ENCODE measurements around the gene NPR2.

NPR2 gene

GRCh38 chr9:35840881-35841644, 49.7 kb downstream of the NPR2 start:
- TF ChIP-seq LEF1 (IDR thresholded peaks at IDR 0.05; ENCODE audit: borderline replicate concordance) (no peak), HDGF (IDR thresholded peaks at IDR 0.05; ENCODE audit: borderline replicate concordance) (no peak), FOXA1 (IDR thresholded peaks at IDR 0.05) (no peak), BHLHE40 (IDR thresholded peaks at IDR 0.05; ENCODE audit: borderline replicate concordance) (no peak), PKNOX1 (IDR thresholded peaks at IDR 0.05) (no peak), NFRKB (IDR thresholded peaks at IDR 0.05) (no peak), ZNF384 (IDR thresholded peaks at IDR 0.05) (no peak), L3MBTL2 (conservative IDR thresholded peaks at IDR 0.05) (no peak), TARDBP (IDR thresholded peaks at IDR 0.05) (no peak), ELF4 (IDR thresholded peaks at IDR 0.05) (no peak)
- POLR2A ChIA-PET: no interaction called here
- CTCF ChIA-PET: interaction anchor here (0.6 to 1.2 kb wide), 2 partner anchors 50 to 373 kb away, joined by 3 read pairs; no protein-coding TSS in a partner anchor
- DNase-seq (ENCODE audit: extremely low spot score): no peak

GRCh38 chr9:35841645-35841900, 50.2 kb downstream of the NPR2 start:
- DNase-seq (ENCODE audit: extremely low spot score): no peak
- ChIA-PET CTCF (no interaction called here), POLR2A (no interaction called here)
- no peak for TF ChIP-seq NFRKB (IDR thresholded peaks at IDR 0.05)
- TF ChIP-seq BHLHE40 (IDR thresholded peaks at IDR 0.05; ENCODE audit: borderline replicate concordance): no peak
- TF ChIP-seq ZNF384 (IDR thresholded peaks at IDR 0.05): no peak
- no peak for TF ChIP-seq FOXA1 (IDR thresholded peaks at IDR 0.05)
- TF ChIP-seq L3MBTL2 (conservative IDR thresholded peaks at IDR 0.05): no peak
- TF ChIP-seq TARDBP (IDR thresholded peaks at IDR 0.05): no peak
- no peak for TF ChIP-seq CTBP1 (IDR thresholded peaks at IDR 0.05; ENCODE audit: borderline replicate concordance)
- TF ChIP-seq SUZ12 (IDR thresholded peaks at IDR 0.05): no peak
- TF ChIP-seq ARNT (IDR thresholded peaks at IDR 0.05): no peak
- TF ChIP-seq FOXK2 (IDR thresholded peaks at IDR 0.05): no peak
- TF ChIP-seq SP1 (IDR thresholded peaks at IDR 0.05): no peak
- no peak for TF ChIP-seq ELF4 (IDR thresholded peaks at IDR 0.05)
- no peak for TF ChIP-seq FOXM1 (IDR thresholded peaks at IDR 0.05; ENCODE audit: borderline replicate concordance)
- no peak for TF ChIP-seq HDGF (IDR thresholded peaks at IDR 0.05; ENCODE audit: borderline replicate concordance)
- TF ChIP-seq LEF1 (IDR thresholded peaks at IDR 0.05; ENCODE audit: borderline replicate concordance): no peak
- no peak for TF ChIP-seq PKNOX1 (IDR thresholded peaks at IDR 0.05)

GRCh38 chr9:35842020-35842745, 50.8 kb downstream of the NPR2 start:
- ChIA-PET CTCF (no interaction called here), POLR2A (no interaction called here)
- no peak for TF ChIP-seq ELF4 (IDR thresholded peaks at IDR 0.05)
- no peak for TF ChIP-seq L3MBTL2 (conservative IDR thresholded peaks at IDR 0.05)
- TF ChIP-seq LEF1 (IDR thresholded peaks at IDR 0.05; ENCODE audit: borderline replicate concordance): no peak
- no peak for TF ChIP-seq TARDBP (IDR thresholded peaks at IDR 0.05)
- no peak for TF ChIP-seq NFRKB (IDR thresholded peaks at IDR 0.05)
- TF ChIP-seq ARNT (IDR thresholded peaks at IDR 0.05): no peak
- TF ChIP-seq SP1 (IDR thresholded peaks at IDR 0.05): no peak
- no peak for TF ChIP-seq FOXM1 (IDR thresholded peaks at IDR 0.05; ENCODE audit: borderline replicate concordance)
- TF ChIP-seq SUZ12 (IDR thresholded peaks at IDR 0.05): no peak
- no peak for DNase-seq (ENCODE audit: extremely low spot score)

GRCh38 chr9:35842795-35843194, 51.4 kb downstream of the NPR2 start:
- CTCF ChIA-PET: no interaction called here

GRCh38 chr9:35844628-35845270, 53.4 kb downstream of the NPR2 start:
- DNase-seq (ENCODE audit: extremely low spot score): no peak
- POLR2A ChIA-PET: no interaction called here
- CTCF ChIA-PET: no interaction called here
- no peak for TF ChIP-seq TARDBP (IDR thresholded peaks at IDR 0.05)
- no peak for TF ChIP-seq LEF1 (IDR thresholded peaks at IDR 0.05; ENCODE audit: borderline replicate concordance)
- no peak for TF ChIP-seq ELF4 (IDR thresholded peaks at IDR 0.05)
- no peak for TF ChIP-seq SUZ12 (IDR thresholded peaks at IDR 0.05)
- TF ChIP-seq SP1 (IDR thresholded peaks at IDR 0.05): no peak
- no peak for TF ChIP-seq PKNOX1 (IDR thresholded peaks at IDR 0.05)
- no peak for TF ChIP-seq L3MBTL2 (conservative IDR thresholded peaks at IDR 0.05)
- TF ChIP-seq FOXK2 (IDR thresholded peaks at IDR 0.05): no peak
- TF ChIP-seq CTBP1 (IDR thresholded peaks at IDR 0.05; ENCODE audit: borderline replicate concordance): no peak
- no peak for TF ChIP-seq FOXA1 (IDR thresholded peaks at IDR 0.05)
- TF ChIP-seq ZNF384 (IDR thresholded peaks at IDR 0.05): no peak
- TF ChIP-seq FOXM1 (IDR thresholded peaks at IDR 0.05; ENCODE audit: borderline replicate concordance): no peak
- TF ChIP-seq HDGF (IDR thresholded peaks at IDR 0.05; ENCODE audit: borderline replicate concordance): no peak
- TF ChIP-seq BHLHE40 (IDR thresholded peaks at IDR 0.05; ENCODE audit: borderline replicate concordance): no peak
- no peak for TF ChIP-seq NFRKB (IDR thresholded peaks at IDR 0.05)
- no peak for TF ChIP-seq ARNT (IDR thresholded peaks at IDR 0.05)

More at GRCh38 chr9:35842795-35843194, 51.4 kb downstream of the NPR2 start:
- TF ChIP-seq TARDBP (IDR thresholded peaks at IDR 0.05): no peak
- TF ChIP-seq L3MBTL2 (conservative IDR thresholded peaks at IDR 0.05): no peak
- no peak for TF ChIP-seq SUZ12 (IDR thresholded peaks at IDR 0.05)
- TF ChIP-seq BHLHE40 (IDR thresholded peaks at IDR 0.05; ENCODE audit: borderline replicate concordance): no peak
- TF ChIP-seq ELF4 (IDR thresholded peaks at IDR 0.05): no peak
- TF ChIP-seq HDGF (IDR thresholded peaks at IDR 0.05; ENCODE audit: borderline replicate concordance): no peak
- no peak for TF ChIP-seq ARNT (IDR thresholded peaks at IDR 0.05)
- no peak for TF ChIP-seq LEF1 (IDR thresholded peaks at IDR 0.05; ENCODE audit: borderline replicate concordance)
- no peak for TF ChIP-seq NFRKB (IDR thresholded peaks at IDR 0.05)
- TF ChIP-seq PKNOX1 (IDR thresholded peaks at IDR 0.05): no peak
- no peak for TF ChIP-seq SP1 (IDR thresholded peaks at IDR 0.05)
- TF ChIP-seq FOXK2 (IDR thresholded peaks at IDR 0.05): no peak
- no peak for TF ChIP-seq FOXM1 (IDR thresholded peaks at IDR 0.05; ENCODE audit: borderline replicate concordance)
- no peak for TF ChIP-seq CTBP1 (IDR thresholded peaks at IDR 0.05; ENCODE audit: borderline replicate concordance)
- TF ChIP-seq FOXA1 (IDR thresholded peaks at IDR 0.05): no peak
- POLR2A ChIA-PET: no interaction called here
- DNase-seq (ENCODE audit: extremely low spot score): no peak
